Suppressor macrophage treated with lipopolysaccharide for 4 hours (primary cell): ENCODE results near the gene HNRNPA2B1.
A peak's percentile ranks its signal among the peaks of the same experiment; 100 is the strongest.

Experiments
- DNase-seq: peaks from one replicate; pipeline ENCODE4 v3.0.0-alpha.2; 2020

HNRNPA2B1 gene

DNA sequence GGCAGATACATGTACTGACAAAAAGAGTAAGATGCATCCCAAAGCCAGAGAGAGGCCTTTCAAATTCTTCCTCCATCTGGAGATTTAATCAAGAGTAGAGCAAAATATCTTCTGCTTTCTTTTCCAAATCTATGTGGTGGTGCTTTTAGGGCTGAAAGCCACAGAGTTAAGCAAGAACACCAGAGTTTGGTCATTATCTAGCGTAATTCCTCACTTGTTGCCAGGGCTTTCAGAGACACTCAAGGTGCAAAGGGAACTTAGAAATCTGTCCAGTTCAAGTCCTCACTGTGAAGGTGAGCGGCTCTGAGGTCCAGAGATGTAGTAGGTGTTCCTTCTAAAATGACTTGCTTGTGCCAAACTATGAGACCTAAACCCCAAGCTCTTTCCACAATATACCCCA lies 59.5 kb downstream of the HNRNPA2B1 start:
- DNase-seq, result peak; percentile 59

DNA sequence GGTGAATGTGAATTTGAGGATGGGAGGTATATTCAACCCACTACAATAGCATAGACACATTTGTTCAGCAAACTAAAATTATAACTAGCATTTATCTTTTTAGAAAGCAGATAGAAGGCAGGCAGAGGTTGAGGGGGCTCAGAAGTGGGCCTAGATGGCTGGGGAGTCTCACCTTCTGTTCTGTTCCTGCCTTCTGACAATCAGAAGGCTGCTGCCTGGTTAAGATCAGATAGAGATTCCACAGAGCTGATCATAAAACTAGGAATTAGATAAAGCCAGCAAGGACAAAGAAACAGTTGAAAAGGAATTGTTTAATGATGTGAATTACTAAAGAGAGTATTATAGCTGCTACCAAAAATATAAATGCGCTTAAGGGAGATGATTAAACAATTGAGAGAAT lies 60.2 kb downstream of the HNRNPA2B1 start:
- DNase-seq, result no peak
